Putamen (tissue), 1 donor: ENCODE results near the gene IPP.
A peak's percentile ranks its signal among the peaks of the same experiment; 100 is the strongest.
"Not testable (repeated sequence)": the region's sequence is repeated elsewhere in the genome, so short reads cannot be mapped to it uniquely, and the experiment has no call there.

ENCODE experiments used
- DNase-seq: peaks from one replicate; pipeline ENCODE4 v3.0.0-alpha.2; 2016; ENCODE audit warnings: low spot score

IPP gene

GRCh38 chr1:45739641-45740156 is 10.8 kb downstream of the IPP start:
- not testable (repeated sequence) for DNase-seq

DNA sequence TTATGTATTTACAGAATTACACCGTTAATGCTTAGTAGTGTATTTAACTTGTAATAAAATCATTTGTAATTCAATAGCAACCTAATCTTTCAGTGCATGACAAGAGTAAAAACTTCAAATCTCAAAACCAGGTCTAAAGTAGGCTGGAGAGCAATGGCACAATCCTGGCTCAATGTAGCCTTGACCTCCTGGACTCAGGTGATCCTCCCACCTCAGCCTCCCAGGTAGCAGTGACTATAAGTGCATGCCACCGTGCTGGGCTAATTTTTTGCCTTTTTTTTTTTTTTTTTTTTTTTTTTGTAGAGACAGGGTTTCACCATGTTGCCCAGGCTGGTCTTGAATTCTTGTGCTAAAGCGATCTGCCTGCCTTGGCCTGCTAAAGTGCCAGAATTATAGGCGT is 11.3 kb downstream of the IPP start:
- DNase-seq = no peak

- DNase-seq = no peak
Observed at GRCh38 chr1:45730780-45731319, 19.6 kb downstream of the IPP start.

GRCh38 chr1:45730075-45730779 is 20.2 kb downstream of the IPP start:
- DNase-seq = peak; percentile 23

GRCh38 chr1:45726007-45726406 is 24.4 kb downstream of the IPP start:
- DNase-seq = not testable (repeated sequence)

- no peak for DNase-seq
Observed at GRCh38 chr1:45723248-45723930, 27.1 kb downstream of the IPP start.

- no peak for DNase-seq
Observed at GRCh38 chr1:45722809-45723208, 27.6 kb downstream of the IPP start.

DNA sequence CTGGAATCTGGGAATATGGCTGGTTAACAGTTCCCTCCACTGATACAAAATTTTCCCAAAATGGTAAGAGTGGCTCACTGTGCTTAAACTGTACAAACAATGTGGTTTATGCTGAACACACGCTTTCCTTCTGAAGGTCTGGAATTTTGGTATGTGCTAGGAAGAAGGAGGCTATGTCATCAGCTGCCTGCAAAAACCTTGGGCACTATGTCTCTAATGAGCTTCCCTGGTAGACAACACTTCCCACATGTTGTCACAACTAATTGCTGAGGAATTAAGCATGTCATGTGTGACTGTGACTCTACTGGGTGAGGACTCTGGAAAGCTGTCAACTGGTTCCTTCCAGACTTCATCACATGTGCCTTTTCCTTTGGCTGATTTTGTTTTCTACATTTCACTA is 29.2 kb downstream of the IPP start:
- DNase-seq = no peak

GRCh38 chr1:45718289-45718688 is 32.2 kb downstream of the IPP start:
- DNase-seq = no peak

DNA sequence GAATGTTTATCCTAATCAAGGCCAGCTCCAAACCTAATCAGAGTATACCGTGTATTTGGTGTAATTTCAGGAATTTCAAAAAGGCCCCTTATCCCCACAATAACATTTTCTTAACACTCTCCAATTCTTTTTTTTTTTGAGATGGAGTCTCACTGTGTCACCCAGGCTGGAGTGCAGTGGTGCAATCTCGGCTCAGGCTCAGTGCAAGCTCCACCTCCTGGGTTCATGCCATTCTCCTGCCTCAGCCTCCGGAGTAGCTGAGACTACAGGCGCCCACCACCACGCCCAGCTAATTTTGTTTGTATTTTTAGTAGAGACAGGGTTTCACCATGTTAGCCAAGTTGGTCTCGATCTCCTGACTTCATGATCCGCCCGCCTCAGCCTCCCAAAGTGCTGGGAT is 33.1 kb downstream of the IPP start:
- DNase-seq = not testable (repeated sequence)

DNA sequence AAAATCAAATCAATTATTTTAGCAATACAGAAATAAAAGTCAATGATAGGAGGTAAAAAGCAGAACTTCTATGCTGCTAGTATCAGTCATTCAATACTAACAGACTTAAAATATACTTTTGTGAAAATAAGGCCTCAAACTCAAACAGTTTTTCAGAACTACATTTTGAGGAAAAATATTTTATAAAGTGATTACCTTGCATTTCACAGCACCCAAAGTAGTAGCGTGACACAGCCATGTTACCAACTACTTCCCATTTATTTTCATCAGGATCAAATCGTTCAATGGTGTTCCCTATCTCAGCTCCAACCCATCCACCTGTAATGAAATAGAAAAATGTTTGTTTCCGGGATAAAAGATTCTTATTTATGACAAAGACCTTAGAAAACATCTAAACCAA is 33.8 kb downstream of the IPP start:
- DNase-seq = no peak

DNA sequence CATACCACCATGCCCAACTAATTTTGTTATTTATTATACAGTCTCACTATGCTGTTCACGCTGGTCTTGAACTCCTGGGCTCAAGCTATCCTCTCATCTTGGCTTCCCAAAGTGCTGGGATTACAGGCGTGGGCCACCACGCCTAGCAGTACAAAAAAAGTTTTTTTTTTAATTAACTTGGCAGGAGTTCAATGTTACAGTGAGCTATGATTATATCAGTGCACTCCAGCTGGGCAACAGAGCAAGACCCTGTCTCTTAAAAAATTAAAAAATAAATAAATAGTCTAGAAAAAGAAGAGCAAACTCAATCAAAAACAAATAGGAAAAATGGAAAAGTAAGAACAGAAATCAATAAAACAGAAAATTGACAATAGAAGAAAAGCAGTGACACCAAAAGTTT is 36.7 kb downstream of the IPP start:
- no peak for DNase-seq

DNA sequence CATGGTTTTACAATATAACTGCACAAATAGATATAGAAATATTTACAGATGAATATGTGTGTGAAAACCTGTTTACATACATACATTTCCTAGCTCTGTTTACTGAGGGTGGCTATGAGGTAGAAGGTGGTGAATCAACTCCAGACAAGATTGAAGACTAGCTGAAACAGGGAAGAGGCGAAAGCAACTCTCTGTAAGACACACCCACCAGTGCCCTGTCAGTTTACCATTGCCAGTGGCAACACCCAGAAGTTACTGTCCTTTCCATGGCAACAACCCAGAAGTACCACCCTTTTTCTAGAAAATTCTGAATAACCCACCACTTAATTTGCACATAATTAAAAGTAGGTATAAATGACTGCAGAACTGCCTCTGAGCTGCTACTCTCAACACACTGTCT is 45.8 kb downstream of the IPP start:
- no peak for DNase-seq

GRCh38 chr1:45694823-45695222 is 55.6 kb downstream of the IPP start:
- DNase-seq = no peak

DNA sequence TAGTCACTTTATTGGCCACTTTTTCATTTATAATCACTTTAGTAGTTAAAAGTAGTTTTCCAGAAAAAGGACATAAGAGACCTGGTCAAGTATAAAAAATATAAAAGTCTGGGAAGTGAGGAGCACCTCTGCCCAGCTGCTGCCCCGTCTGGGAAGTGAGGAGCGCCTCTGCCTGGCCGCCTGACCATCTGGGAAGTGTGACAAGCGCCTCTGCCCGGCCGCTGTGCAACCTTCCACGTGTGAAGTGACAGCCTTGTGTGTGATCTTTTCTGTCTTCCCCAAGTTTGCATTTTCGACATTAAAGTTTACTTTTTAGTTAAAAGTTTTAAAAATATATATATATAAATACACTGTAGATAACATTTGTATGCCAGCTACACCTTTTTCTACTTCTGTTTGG is 56.6 kb downstream of the IPP start:
- not testable (repeated sequence) for DNase-seq

DNA sequence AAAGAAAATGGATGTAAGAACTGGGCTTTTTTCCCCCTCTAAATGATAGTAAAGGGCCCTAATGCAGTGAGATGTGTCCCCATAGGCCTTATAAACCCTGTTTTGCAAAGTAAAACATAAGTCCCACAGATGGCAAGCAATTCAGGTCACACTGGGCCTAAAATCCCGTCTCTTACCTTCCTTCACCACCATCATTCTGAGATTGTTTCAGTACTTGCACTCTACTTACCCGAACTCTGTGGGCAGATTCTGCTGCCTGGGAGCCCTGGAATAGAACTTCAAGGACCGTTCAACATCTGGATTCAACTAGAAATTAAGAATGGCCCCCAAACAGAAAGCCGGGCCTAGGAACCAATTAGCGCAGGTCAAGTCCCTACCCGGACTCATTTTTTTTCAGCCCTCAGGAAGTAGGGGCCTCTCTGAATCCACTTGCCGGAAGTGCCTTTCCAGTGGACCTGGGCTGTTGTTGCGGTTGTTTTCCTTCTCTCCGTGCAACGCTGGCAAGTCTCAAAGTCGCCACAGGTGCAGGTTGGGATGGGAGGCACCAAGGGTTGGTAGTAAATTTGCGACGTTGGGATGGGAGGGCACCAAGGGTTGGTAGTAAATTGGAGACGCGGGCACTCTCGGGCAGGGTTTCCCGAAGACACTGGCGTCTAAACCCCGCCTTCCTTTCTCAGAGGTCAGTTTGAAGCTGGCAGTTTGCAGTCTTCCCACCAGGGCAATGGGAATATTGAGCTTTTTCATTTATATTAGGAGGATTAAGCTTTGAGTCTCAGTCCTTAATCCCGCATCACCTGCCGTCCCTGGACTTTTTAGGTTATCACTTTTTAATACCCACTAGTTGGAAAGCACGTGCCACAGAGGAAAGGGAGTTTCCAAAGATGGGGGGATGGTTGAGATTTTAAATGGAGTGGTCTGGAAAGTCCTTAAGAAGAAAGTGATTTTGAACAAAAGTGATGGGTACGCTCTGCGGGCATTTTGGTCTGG is 62.4 kb downstream of the IPP start, which contains the start of gene TMEM69:
Gene TMEM69, plus strand, starts transcription at position 428 of the 987 bp plus-strand sequence. CDS start 2,888 bp downstream, outside the sequence.
- peak; percentile 90 for DNase-seq

DNA sequence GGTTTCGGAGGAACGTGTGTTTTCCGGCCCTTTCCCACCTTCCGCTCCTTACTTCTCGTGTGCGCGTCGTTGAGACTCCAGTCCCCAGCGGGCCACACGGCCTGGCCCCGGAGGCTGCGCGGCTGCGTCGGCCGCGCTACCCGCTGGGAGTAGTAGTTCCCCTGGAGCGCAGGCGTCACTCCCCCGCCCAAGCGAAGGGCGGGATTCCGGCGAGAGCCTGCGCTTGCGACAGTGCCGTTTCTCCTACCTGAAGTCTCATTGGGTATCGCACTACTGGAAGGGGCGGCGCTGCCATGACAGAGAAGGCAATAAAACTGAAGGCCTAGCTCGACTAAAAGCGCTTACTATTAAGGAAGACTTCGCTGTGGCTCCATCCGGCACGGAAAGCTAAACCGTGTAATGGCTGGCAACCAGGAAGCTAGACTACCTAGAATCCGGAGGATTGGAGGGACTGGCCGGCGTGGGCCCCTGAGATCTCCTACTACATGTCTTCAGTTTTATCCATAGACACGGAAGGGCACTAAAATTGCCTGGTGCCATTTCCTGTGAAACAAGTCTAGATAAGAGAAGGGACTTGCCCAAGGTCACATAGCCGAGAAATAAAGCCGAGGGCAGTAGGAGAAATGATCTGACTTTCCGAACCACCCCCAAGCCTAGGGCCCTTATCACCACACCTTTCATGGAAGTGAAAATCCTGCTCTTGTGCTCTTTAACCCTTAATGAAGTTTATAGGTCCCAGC is 63.3 kb downstream of the IPP start:
- DNase-seq = peak; percentile 99

- peak; percentile 97 for DNase-seq
Observed at GRCh38 chr1:45686288-45687013, 64.0 kb downstream of the IPP start, which contains the start of gene GPBP1L1. GPBP1L1 (minus strand) TSS chr1:45686533; CDS start chr1:45659087, 27,446 bp downstream.

DNA sequence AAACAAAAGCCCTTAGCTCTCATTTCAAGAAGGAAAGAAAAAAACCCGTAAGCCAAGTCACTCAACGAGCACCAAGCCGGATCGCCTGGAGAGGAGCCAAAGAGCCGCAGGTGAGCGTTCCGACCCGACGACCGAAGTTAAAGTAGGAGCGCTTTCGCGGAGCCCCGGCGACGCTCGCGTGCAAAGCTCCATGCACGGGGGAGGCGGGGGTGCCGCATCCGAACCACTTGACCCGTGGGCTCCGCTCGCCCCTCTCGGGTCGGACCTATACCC is 64.5 kb downstream of the IPP start:
- peak; percentile 56 for DNase-seq

DNA sequence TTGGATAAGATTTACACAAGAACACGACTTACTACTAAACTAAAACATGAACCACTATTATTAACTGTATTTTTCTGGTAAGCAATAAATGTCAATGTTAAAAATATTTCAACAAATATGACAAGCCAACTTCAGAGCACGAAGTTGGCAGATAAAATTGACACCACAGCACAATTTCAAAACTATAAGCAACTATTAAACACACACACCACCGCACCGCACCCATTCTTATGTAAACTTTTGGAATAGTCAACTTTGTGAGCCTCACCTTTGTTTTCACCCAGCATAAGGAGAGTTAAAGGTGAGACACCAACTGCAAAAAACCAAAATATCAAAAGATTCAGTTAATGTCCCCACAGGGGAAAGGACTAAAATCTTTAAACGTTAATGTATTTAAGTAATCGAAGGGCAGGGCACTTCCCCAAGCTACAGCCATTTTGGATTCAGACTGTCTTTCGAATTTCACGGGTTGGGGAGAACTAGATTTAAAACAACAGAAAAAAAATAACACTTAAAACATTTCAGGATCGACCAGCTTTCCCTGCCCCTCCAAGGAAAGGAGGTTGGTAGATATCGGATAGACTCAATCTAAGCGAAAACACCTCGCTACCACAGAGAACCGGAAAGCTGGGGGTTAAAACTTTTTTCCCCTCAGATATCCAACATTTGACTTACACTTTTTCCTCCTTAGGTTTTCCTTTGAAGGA is 65.0 kb downstream of the IPP start:
- DNase-seq = no peak
